GM18873 (cell line): Measurements from ENCODE around the gene RSAD1.

Experiments used
- ATAC-seq: cut with Tn5 transposase; IDR thresholded peaks from one replicate; pipeline ENCODE4 v1.9.1; 2021; ENCODE audit warnings: mild to moderate bottlenecking, moderate library complexity, moderate number of reproducible peaks; ENCODE audit not compliant: unreplicated experiment, low FRiP score

Gene RSAD1

DNA sequence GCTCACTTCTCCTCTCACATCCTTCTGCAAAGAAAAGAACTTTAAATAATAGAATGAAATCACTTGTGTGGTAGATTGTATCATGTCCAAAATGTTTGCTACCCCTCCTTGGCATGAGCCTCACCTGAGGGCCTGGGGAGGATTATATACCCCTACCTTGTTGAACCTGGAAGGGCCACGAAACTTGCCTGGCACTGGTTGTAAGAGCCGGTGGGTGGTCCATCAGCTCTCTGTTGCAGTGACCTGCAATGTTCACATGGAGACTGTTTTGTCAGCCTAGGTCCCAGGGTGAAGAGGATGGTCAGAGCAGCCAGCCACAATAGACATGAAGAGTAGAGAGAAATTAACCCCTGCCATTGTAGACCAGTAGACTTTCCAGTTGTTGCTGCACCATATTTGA is 10.2 kb downstream of the RSAD1 start:
- ATAC-seq = no peak

DNA sequence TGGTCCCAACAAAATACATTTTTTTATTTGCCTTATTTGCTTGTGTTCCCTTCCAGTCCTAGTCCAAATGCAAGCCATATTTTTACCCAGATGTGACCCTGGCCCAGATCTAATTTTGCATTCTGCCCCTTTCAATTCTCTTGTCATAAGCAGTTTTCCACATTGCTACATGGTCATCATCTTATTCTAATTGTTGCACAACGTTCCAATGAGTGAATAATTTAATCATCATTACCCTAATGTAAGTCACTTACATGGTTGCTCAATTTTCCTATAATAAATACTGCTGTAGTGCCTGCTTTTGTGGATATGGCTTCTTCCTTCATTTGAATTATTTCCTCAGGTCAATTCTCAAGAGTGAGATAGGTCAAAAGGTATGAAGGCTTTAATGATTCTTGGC is 12.8 kb downstream of the RSAD1 start:
- no peak for ATAC-seq

DNA sequence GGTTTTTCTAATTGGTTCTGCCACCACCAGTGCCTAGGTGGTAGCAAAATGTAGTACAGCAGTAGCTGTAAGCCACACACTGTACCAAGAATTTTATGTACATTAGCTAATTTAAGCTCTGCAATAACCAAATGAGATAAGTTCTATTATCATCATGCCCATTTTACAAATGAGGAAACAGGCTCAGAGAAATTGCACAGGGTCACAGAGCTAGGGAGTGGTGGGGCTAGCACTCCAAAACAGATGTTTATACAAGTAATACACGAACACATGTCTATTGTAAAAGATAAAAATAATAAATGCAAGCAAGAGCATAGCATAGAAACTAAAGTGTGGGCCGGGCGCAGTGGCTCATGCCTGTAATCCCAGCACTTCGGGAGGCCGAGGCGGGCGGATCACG is 13.6 kb downstream of the RSAD1 start:
- ATAC-seq = no peak

DNA sequence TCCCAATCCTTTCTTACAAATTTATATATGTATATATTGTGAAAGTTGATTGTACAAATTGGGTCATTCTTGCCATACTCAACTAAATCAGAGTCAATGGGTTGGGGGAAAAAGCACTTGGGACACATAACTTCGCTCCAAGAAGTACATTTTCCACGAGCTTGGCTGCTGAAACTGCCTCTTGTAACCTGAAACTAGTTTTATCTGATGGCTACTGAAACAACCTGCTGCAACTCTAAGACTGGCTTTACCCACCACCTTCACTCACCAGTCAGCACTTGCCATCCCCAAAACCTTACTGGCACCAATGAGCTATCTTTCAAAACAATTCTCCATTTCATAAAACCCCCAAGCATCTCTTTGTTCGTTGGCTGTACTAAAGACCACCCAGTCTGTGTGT is 15.1 kb downstream of the RSAD1 start:
- no peak for ATAC-seq

DNA sequence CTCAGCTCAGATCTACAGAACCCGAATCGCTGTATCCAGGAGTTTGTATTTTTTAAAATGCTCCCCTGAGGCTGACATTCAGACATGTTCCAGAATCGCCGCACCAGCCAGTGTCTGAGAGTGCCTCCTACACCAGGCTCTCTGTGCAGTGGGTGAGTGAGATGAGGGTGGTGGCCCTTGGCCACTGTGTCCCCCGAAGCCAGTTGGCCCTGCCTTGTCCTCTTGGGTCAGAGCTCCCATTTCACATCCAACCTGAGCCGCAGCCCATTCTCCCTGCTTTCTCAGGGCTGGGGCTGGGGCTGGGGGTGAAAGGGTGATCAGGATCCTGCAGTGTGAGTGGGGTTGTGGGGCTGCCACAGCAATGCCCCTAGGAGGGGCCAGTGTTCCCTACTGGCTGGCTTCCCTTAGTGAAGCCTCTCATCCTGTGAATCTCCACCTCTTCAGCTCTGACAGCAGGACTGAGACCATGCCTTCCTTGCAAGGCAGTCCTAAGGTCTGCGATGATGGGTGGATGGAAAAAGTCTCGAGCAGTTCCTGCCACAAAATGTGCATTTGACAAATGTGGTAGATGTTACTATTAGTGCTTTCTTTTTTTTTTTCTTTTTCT is 16.7 kb downstream of the RSAD1 start:
- ATAC-seq = no peak

DNA sequence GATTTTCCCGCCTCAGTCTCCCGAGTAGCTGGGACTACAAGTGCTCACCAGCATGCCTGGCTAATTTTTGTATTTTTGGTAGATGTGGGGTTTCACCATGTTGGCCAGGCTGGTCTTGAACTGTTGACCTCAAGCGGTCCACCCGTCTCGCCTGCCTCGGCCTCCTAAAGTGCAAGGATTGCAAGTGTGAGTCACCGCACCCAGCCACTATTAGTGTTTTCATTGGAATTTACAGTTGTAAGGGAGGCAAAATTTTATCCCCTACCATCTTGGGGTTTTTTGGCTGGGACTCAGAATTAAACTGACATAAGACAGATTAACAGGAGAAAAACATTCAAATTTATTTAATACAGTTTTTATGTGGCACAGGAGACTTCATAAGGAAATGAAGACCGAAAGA is 17.3 kb downstream of the RSAD1 start:
- no peak for ATAC-seq

DNA sequence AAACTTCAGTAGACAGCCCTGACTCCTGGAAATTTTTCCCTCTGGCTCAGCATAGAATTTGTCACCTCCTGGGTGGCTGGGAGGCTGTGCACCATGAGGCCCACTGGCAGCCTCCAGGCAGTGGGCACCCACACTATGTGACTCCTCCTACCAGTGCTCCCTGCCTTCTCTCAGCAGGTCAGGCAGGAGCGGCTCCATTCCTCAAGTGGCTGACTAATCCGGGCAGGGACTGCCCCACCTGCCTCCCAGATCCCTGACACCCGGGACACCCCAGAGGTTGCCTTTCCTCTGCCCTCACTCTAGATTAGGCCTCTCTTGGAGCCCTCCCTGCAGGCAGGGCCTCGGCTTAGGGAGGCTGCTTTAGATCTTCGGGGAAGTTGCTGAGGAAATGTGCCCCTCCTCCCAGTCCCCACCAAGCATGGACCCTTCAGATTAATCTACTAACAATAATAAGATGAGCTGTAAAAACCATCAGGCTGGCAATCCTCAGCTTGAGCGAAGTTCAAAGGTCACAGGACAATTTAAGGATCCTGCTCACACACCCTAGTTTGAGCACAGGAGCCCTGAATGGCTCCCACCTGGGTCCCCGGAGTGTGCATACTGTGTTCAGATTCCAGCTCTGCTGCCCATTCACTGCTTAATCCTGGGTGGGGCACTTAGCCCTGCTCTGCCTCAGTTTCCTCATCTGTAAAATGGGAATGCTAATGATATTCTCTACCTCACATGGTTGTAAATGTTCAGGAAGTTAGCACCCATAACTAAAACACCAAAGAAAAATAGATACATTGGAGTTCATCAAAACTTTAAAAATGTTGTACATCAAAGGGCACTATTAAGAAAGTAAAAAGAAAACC is 19.6 kb downstream of the RSAD1 start:
- ATAC-seq = no peak

DNA sequence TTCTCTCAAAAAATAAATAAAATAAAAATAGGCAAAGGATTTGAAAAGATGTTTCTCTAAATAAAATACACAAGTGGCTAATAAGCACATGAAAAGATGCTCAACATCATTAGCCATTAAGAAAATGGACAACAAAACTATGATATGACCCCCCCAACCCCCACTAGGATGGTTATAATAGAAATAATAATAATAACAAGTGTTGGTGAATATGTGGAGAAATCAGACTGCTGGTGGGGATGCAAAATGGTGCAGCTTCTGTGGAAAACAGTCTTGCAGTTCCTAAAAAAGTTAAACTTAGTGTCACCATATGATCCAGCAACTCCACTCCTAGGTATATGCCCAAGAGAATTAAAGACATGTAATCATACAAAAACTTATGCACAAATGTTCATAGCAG is 20.6 kb downstream of the RSAD1 start:
- ATAC-seq = no peak

DNA sequence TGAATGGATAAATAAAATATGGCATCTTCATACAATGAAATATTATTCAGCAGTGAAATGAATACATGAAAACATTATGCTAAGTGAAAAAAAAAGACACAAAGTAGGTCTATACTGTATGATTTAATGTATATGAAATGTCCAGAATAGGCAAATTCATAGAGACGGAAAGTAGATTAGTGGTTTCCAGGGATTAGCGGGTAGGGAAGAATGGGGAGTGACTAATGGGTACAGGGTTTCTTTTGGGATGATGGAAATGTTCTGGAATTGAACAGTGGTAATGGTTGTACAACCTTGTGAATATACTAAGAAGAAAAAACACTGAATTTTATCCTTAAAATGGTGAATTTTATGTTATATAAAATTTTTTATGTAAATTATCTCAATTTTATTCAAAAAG is 21.1 kb downstream of the RSAD1 start:
- no peak for ATAC-seq

DNA sequence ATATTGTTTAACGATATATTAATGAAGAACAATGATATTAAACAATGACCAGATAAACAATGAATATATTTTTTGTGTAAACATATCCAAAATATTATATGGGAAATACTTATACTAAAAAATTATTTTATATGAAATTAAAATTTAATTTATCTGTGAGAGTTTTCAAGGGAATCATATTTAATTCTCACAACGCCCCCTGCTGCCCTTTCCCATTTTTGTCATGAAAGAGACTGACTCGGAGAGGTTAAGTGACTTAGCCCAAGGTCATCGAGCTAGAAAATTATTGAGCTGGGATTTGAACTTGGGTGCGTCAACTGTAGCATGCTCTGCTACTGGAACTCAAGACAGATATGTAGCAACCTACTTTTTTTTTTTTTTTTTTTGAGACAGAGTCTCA is 22.4 kb downstream of the RSAD1 start:
- no peak for ATAC-seq

DNA sequence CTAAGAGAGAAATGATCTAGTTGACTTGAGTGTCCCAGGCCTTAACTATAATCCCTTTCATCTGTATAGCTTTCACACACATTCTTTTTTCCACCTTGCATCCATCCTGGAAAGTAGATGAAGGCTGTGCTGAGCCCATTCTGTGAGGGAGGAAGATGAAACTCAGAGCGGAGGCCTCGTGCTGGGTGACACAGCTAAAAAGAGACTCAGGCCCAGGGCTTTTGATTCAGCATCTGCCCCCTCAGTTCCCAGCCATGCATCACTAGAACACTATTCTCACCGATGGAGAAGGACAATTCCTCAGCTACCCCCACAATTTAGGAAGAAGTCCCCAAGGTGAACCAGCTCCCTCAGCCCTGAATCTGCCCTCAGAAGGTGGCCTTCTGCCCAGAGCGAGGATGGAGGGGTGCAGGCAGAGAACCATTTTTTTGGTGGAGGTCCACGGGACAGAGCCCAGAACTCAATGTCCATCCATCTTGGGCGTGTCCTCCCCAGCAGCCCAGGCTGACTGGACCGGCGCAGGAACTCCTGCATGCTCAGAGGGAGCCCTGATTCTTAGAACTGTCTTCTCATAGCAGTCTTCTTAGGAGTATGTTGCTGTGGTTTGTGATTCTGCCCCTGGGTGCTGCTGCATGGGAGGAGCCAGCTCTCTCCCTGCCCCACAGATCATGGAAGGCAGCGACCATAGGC is 23.8 kb downstream of the RSAD1 start:
- ATAC-seq = no peak

DNA sequence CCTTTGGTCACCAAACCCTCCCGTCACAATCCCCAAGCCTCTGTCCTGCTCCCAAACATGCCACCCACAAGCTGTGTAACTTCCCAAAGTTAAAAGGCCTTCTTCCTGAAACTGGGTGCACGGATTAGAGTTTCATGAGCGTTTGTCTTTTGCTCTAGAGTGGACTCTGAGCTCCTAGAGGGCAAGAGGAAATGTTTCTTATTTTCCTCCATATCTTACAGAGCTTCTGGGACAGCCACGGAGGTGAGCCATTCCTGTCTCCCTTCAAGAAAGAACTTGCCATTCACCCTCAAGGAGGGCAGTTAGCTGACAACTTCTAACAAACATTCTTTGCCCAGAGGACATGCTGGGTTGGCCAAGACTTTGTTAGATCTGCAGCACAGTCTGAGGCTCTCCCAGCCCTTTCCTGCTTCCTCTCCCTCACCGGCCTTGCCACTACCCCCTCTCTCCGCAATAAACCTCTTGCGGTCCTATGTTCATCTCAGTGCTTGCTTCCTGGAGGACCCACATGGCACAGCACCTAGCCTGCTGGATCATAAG is 27.0 kb downstream of the RSAD1 start:
- no peak for ATAC-seq

DNA sequence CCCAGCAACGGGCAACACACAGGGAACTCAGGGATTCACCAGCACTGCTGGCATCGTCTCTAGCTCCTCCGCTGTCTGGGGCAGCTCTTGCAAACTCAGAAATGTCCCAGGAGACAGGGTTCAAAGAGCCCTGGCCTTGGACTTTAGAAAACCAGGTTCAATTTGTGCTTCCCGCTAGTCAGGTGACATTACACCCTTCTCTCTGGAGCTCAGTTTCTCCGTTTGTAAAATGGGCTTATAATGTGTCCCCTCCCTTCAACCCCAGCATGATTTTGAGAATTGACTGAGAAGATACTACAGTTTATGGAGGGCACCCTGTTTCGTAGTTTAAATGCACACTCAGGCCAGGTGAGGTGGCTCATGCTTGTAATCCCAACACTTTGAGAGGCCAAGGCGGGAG is 27.6 kb downstream of the RSAD1 start:
- no peak for ATAC-seq

DNA sequence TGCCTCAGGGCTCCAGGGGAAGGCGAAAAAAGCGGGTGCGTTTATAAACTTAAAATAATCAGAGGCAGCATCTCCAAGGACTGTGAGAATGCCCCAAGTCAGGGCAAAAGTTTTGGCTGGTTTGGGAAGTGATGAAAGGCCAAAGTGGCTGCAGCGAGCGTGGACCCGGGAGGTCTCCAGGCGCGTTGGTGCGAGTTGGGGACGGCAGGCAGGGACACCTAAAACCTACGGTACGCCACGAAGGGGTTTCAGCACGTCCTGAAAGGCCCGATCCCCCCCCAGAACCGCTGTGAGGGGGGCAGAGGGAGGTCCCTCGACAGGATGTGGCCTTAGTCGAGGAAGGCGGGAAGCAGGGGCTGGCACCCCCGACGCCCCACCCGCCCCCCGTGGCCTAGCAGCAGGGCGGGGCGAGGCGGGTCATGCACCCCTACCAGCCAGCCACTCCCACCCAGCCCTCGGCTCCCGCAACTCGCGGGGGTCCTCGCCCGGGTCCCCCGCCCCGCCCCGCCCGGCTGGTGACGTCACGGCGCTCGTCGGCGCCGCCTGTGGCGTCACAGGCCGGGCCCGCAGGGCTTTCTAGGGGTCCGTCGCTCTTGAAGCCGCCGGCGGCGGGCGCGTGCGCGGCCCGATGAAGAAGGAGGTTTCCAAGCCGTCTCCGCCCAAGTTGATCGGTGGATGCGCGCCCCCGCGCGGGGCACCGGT is 29.4 kb downstream of the RSAD1 start, which contains the start of gene MYCBPAP:
Gene MYCBPAP, plus strand, starts transcription at position 569 of the 702 bp plus-strand sequence. CDS start 236 bp downstream, outside the sequence.
- ATAC-seq = no peak

DNA sequence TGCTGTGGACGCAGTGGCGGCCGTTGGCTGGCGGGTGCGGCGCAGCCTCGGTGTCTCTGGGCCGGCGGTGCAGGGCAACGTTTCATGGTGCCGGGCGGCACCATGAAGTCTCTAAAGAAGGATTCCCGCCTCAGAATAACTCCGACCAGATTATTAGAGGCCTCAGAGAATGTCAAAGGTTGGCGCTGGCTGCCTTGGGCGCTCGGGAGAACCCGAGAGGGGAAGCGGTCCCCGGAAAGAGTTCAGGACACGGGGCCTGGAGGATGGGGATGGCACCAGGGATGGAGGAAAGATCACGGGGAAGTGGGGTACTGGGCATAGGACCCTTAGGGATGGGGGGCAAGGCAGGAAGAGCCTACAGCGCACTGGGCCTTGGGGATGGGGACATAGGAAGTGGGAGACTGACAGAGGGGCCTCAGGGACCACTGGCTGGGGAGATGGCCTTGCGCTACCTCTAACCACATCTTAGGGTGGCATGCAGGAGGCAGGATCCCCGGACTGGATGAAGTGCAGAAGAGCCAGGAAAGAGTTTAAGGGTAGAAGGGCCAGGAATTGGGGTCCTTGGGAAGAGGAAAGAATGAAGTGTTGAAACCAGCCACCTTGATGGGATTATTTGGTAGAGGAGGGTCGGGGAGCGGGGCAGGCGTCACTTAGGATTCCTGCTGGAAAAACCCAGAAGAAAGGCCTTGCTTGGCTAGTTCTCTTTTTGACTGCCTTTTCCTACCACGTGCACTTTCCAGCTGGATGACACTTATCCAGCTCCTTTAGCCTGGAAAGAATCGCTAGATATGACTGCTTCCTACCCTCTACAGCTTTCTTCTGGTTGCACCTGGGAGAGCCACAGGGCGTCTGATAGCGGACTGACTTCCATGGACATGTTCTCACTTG is 30.2 kb downstream of the RSAD1 start:
- ATAC-seq = no peak

DNA sequence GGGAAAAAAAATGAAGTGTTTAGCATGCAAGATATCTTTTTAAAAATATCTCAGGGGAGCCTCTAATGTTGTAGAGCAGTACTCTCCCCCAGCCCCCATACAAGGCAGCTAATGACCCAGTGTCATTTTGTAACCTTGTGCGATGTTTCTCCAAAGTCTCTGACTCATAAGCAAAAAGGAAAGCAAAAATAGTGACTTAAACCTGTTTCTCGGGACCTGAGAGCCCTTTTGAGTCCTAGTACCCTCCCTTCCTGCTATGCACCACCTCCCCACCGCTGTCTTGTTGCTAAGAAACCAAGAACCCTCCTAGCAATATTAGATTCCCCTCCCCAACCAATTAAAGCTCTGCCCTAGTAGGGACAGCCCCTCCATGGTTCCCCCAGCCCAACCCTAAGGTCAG is 32.4 kb downstream of the RSAD1 start:
- ATAC-seq = peak; percentile 87

DNA sequence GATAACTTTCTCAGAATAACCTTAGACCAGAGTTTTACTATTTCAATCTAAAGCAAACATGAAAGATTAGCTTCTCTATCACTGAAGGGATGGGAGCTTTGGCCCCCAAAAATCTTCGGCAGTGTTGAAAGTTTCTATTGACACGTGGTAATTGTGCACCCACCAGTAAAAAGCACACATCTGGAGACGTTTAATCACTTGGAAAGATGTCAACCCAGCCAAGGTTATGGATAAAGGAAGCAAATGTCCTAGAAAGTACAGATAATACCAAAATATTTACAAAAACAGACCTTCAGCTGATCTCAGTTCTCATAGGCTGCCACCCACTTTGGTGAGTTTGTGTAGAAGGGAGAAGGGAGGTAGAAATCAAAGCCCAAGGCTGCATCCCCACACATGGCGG is 34.8 kb downstream of the RSAD1 start:
- ATAC-seq = no peak

DNA sequence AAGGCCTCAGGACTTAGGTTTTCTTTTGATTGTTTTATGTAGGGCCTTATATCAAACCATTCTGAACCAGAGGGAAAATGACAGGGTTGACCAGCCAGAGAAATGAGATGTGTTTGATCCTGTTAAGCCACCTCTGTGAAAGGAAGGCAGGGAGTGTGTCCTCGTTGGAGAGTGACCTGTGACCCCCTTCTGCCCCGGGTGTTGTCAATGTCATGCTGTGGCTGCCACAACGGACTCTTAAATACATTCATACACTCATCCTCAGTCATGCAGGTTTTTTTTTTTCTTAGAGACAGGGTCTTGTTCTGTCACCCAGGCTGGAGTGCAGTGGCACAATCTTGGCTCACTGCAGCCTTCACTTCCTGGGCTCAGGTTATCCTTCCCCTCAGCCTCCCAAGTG is 35.7 kb downstream of the RSAD1 start:
- no peak for ATAC-seq

DNA sequence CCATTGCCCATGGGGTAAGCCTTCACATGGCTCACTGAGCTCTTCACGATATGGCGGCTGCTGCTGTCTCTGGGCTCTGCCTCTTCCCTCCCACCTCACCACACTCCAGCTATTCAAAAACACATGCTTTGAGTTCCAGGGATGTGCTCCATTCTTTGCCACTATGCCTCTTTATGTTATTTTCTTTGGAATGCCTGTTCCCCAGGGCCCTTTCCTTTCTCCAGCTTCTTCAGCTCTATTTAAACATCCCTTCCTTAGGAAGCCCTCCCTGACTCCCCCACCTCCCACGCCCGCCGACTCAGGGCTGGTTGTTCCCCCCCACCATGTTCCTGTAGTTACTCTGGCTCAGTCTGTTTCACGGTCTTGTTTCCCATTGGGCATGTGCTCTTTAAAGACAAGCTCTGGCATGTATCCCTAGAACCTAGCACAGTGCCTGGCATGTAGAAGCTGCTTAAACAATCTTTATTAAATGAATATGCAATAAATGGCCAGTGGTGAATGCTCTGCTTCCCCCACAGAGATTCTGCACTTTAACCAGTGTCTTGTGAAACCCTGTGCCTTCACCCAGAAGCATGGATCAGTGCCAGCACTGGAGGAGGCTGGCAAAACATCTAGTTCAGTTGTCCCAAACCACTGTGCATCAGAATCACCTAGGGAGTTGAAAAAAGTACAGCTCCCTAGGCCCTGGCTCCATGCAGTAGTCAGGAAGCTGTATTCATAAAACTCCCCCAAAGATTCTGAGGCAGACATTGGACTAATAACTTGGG is 36.5 kb downstream of the RSAD1 start:
- ATAC-seq = no peak
